Skeletal muscle satellite cell (primary cell): ENCODE data around the gene MALAT1. TPM values are rescaled to one million over a fixed set of nuclear protein-coding genes. Genes with fewer than 3 reads are reported as not detected.
A peak's percentile ranks its signal among the peaks of the same experiment; 100 is the strongest.
"Not testable (repeated sequence)": the region's sequence is repeated elsewhere in the genome, so short reads cannot be mapped to it uniquely, and the experiment has no call there.

Source experiments
- H3K27me3 ChIP-seq: 2 replicates; pipeline ENCODE4 v1.7.0; 2013; ENCODE audit warnings: low read length; ENCODE audit not compliant: control insufficient read depth, insufficient read depth
- H3K36me3 ChIP-seq: 2 replicates; pipeline ENCODE4 v1.7.0; 2013; ENCODE audit warnings: mild to moderate bottlenecking, control low read depth, low read length; ENCODE audit not compliant: insufficient read depth
- H3K4me1 ChIP-seq: 2 replicates; pipeline ENCODE4 v1.7.0; 2013; ENCODE audit warnings: low read length; ENCODE audit not compliant: control insufficient read depth, insufficient read depth
- H3K4me2 ChIP-seq: 2 replicates; pipeline ENCODE4 v1.7.0; 2013; ENCODE audit warnings: mild to moderate bottlenecking, low read length
- H3K4me3 ChIP-seq: 2 replicates; pipeline ENCODE4 v1.7.0; 2013; ENCODE audit warnings: low read length
- H3K9ac ChIP-seq: 2 replicates; pipeline ENCODE4 v1.7.0; 2013; ENCODE audit warnings: mild to moderate bottlenecking, low read depth, low read length, moderate library complexity
- H3K9me3 ChIP-seq: replicated peaks from 2 replicates; pipeline ENCODE4 v1.7.0; 2013; ENCODE audit warnings: mild to moderate bottlenecking, control low read depth, low read length
- total RNA-seq: library from RNA; depleted of rRNA; stranded (reverse); fragments of >200 nt; gene quantifications from 2 replicates; pipeline ENCODE4 v1.2.3, GENCODE V29; 2012; rRNA removed

The MALAT1 gene
- total RNA-seq = 6,738 and 7,377 TPM in 2 replicates

- no peaks in the 10 kb centered on the region for H3K27me3 ChIP-seq
- peak within 1 kb of the TSS; percentile 96 for H3K9ac ChIP-seq
- peaks cover 37% of the 10 kb centered on the region for H3K4me1 ChIP-seq
- H3K36me3 ChIP-seq = peaks cover 44% of the 10 kb centered on the region
- H3K4me2 ChIP-seq = peak within 1 kb of the TSS; percentile 94
- peak within 1 kb of the TSS; percentile 88 for H3K4me3 ChIP-seq
- H3K9me3 ChIP-seq = no peaks in the 10 kb centered on the region
These were observed at the start of gene MALAT1 for GRCh38 chr11:65498977-65499712. TSS of gene MALAT1 (plus strand) at chr11:65499045.

DNA sequence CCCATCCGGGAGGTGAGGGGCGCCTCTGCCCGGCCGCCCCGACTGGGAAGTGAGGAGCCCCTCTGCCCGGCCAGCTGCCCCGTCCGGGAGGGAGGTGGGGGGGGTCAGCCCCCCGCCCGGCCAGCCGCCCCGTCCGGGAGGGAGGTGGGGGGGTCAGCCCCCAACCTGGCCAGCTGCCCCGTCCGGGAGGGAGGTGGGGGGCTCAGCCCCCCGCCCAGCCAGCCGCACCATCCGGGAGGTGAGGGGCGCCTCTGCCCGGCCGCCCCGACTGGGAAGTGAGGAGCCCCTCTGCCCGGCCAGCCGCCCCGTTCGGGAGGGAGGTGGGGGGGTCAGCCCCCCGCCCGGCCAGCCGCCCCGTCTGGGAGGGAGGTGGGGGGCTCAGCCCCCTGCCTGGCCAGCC is 47.5 kb upstream of the MALAT1 start:
- not testable (repeated sequence) for H3K27me3 ChIP-seq, H3K4me3 ChIP-seq, H3K4me2 ChIP-seq, H3K9ac ChIP-seq, H3K9me3 ChIP-seq
- Histone ChIP-seq H3K4me1 (peaks cover 62% of the 10 kb centered on the region), H3K36me3 (peaks cover 27% of the 10 kb centered on the region)

DNA sequence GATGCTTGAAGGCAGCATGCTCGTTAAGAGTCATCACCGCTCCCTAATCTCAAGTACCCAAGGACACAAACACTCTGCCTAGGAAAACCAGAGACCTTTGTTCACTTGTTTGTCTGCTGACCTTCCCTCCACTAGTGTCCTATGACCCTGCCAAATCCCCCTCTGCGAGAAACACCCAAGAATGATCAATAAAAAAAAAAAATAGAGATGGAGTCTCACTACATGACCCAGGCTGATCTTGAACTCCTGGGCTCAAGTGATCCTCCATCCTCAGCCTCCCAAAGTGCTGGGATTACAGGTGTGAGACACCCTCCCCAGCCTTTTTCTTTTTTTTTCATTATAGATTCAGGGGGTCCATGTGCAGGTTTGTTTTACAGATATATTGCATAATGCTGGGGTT is 46.6 kb upstream of the MALAT1 start:
- not testable (repeated sequence) for H3K27me3 ChIP-seq, H3K9me3 ChIP-seq, H3K4me3 ChIP-seq
- Histone ChIP-seq H3K4me1 (peaks cover 52% of the 10 kb centered on the region), H3K36me3 (peaks cover 20% of the 10 kb centered on the region), H3K9ac (peak overlapping the region; percentile 38), H3K4me2 (peak overlapping the region; percentile 36)

DNA sequence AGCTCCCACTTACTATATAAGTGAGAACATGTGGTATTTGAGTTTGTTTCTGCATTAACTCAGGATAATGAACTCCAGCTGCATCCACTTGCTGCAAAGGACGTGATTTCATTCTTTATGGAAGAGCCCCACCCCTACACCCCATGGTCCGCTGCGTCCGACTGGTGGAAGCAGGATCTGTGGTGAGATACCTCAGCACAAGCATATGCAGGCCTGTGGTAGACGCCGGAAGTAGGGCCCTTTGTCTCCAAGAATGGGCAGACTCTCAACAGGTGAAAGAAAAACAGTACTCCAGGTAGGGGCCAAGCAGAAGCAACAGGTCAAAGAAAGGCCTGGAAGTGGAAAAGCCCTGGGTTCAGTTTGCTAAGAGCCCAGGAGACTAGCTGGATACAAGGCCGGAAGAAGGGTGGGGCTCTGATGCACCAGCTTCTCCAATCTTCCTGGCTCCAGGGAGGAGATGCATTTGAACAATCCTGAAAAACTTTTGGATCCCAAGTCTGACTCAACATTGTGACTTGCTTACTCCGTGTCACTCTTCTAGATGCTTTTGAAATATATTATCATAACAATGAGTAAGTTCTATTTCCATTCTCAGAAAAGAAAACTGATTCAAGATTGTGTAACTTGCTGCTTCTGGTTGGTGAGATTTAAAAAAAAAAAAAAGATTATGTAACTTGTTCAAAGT is 45.9 kb upstream of the MALAT1 start:
- Histone ChIP-seq H3K9ac (peak overlapping the region; percentile 38), H3K9me3 (no peaks in the 10 kb centered on the region), H3K27me3 (no peaks in the 10 kb centered on the region), H3K36me3 (peaks cover 14% of the 10 kb centered on the region), H3K4me2 (peak overlapping the region; percentile 36), H3K4me1 (peaks cover 47% of the 10 kb centered on the region), H3K4me3 (no peak overlapping the region)

GRCh38 chr11:65454311-65454695 is 44.5 kb upstream of the MALAT1 start:
- Histone ChIP-seq H3K9ac (peak overlapping the region; percentile 86), H3K4me3 (peak overlapping the region; percentile 65), H3K9me3 (no peaks in the 10 kb centered on the region)

DNA sequence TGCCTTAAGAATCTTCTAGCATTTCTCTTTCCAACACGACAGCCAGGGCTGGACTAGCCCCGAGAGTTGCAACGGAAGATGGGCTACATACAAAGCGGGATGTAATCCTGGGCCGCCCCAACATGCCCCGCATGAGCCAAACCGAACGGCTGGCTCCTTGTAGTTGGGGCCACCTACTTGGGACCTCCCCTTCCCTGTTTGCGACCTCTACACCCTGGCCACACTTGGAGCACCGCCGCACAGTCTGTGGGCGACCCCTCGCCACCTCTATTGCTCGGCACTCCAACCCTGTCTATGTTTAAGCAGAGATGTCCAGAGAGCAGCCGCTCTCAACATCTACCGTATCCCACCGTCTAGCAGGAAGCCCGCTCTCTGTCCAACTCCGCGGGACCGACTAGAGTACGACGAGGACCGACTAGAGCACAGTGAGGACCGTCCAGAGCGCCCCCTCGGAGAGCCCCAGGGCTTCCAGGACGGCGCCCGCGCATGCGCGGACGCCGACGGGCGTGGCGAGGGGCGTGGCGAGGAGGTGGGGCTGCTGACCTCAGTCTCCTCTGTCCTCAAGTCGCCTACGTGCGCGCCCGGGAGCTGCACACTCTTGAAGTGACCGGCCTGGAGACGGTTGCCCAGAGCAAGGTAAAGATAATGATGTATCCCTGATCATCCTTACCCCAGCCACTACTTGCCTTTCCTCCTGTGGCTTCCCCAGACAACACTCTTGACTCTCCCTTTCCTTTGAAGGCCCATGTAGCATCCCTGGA is 44.0 kb upstream of the MALAT1 start:
- peak overlapping the region; percentile 86 for H3K9ac ChIP-seq

More at GRCh38 chr11:65454311-65454695, 44.5 kb upstream of the MALAT1 start:
- H3K36me3 ChIP-seq = peaks cover 6% of the 10 kb centered on the region
- H3K27me3 ChIP-seq = no peaks in the 10 kb centered on the region
- peak overlapping the region; percentile 80 for H3K4me2 ChIP-seq
- H3K4me1 ChIP-seq = peaks cover 33% of the 10 kb centered on the region

DNA sequence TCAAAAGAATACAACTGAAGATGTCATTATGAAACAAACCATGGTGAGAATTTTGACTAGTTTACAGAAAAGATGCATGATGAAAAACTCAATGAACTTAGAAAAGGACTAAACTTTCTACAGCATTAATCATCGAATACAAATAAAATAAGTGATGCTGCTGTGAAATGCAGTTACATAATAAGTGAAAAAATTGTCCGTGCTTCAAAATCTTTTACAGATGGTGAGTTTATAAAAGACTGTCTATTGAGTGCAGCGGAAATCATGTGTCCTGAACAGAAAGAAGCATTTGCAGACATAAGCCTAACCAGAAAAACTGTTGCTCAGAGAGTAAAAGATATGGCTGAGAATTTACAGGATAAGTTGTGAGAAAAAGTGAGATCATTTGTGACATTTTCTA is 42.4 kb upstream of the MALAT1 start:
- H3K9me3 ChIP-seq = no peaks in the 10 kb centered on the region
- no peak overlapping the region for H3K9ac ChIP-seq
- H3K36me3 ChIP-seq = peaks cover 6% of the 10 kb centered on the region
- H3K27me3 ChIP-seq = no peaks in the 10 kb centered on the region
- no peak overlapping the region for H3K4me3 ChIP-seq
- no peak overlapping the region for H3K4me2 ChIP-seq
- H3K4me1 ChIP-seq = peaks cover 31% of the 10 kb centered on the region

More for the DNA sequence above, 44.0 kb upstream of the MALAT1 start:
- Histone ChIP-seq H3K36me3 (peaks cover 6% of the 10 kb centered on the region), H3K27me3 (no peaks in the 10 kb centered on the region), H3K4me1 (peaks cover 31% of the 10 kb centered on the region), H3K4me2 (peak overlapping the region; percentile 80), H3K4me3 (peak overlapping the region; percentile 65), H3K9me3 (no peaks in the 10 kb centered on the region)

DNA sequence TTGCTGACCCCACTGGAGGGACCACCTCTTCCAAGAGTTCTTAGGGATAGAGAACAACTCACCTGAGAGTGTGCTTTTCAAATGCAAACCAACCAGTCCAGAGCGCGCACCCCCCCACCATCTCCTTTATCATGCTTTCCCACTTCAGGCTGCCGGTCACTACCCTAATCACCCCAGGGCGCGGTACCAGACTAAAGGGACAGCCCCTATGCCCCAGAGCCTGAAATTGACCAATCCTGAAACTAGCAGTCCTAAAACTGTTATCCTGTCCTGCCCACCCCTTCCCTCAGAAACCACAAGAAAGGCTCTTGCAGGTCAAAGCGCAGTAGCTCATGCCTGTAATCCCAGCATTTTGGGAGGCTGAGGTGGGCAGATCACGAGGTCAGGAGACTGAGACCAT is 39.3 kb upstream of the MALAT1 start:
- Histone ChIP-seq H3K27me3 (no peaks in the 10 kb centered on the region), H3K9ac (no peak overlapping the region), H3K36me3 (no peaks in the 10 kb centered on the region), H3K4me2 (no peak overlapping the region), H3K9me3 (no peaks in the 10 kb centered on the region), H3K4me1 (peaks cover 10% of the 10 kb centered on the region), H3K4me3 (no peak overlapping the region)

- H3K9me3 ChIP-seq, H3K9ac ChIP-seq, H3K4me3 ChIP-seq, H3K4me1 ChIP-seq, H3K36me3 ChIP-seq, H3K4me2 ChIP-seq, H3K27me3 ChIP-seq: not testable (repeated sequence)
These were observed 33.4 kb upstream of the MALAT1 start for GRCh38 chr11:65465471-65465870.

DNA sequence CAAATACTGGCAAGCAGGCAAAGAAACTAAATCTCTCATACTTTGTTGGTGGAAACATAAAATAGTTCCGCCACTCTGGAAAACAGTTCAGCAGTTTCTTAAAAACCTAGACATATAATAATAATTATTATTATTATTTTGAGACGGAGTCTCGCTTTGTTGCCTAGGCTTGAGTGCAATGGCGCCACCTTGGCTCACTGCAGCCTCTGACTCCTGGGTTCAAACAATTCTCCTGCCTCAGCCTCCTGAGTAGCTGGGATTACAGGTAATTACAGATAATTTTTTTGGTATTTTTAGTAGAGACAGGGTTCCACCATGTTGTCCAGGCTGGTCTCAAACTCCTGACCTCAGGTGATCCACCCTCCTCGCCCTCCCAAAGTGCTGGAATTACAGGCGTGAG is 31.5 kb upstream of the MALAT1 start:
- not testable (repeated sequence) for H3K9me3 ChIP-seq, H3K27me3 ChIP-seq, H3K36me3 ChIP-seq, H3K9ac ChIP-seq, H3K4me3 ChIP-seq, H3K4me2 ChIP-seq
- H3K4me1 ChIP-seq = peaks cover 14% of the 10 kb centered on the region

DNA sequence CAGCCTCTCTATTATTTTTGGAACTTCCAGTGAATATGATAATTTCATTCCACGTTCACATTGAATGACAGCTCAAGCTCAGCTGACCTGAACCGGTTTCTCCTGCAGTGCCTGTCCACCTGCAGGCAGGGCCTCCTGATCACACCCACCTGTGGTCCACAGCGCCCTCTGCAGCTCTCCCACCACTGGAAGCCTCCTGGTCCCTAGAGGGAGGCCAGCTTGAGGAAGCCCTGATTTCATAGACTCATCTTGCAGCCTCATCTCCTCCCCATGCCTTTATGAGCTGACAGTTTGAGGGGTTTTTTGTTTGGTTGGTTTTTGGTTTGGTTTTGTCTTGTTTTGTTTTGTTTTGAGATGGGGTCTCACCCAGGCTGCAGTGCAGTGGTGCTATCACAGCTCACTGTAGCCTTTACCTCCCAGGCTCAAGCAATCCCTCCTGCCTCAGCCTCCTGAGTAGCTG is 29.9 kb upstream of the MALAT1 start:
- no peaks in the 10 kb centered on the region for H3K27me3 ChIP-seq
- H3K4me3 ChIP-seq = no peak overlapping the region
- H3K9ac ChIP-seq = no peak overlapping the region
- no peaks in the 10 kb centered on the region for H3K9me3 ChIP-seq
- H3K4me1 ChIP-seq = peaks cover 24% of the 10 kb centered on the region
- no peak overlapping the region for H3K4me2 ChIP-seq
- no peaks in the 10 kb centered on the region for H3K36me3 ChIP-seq
